Endodermal cell (in vitro differentiated cells): Measurements from ENCODE around the gene PYCR2. TPM values are rescaled to one million over a fixed set of nuclear protein-coding genes. Genes with fewer than 3 reads are reported as not detected.

Experiments used
- DNase-seq: peaks from one replicate; pipeline ENCODE4 v3.0.0-alpha.2; 2017
- H3K27ac ChIP-seq: 2 replicates; pipeline ENCODE4 v1.5.1; 2013; ENCODE audit warnings: mild to moderate bottlenecking, low read depth, low read length, moderate library complexity
- H3K27me3 ChIP-seq: 2 replicates; pipeline ENCODE4 v1.6.1; 2013; ENCODE audit warnings: mild to moderate bottlenecking, low read length, moderate library complexity; ENCODE audit not compliant: insufficient read depth, control insufficient read depth, poor library complexity, severe bottlenecking
- H3K36me3 ChIP-seq: 2 replicates; pipeline ENCODE4 v1.7.0; 2013; ENCODE audit warnings: mild to moderate bottlenecking, low read length, moderate library complexity; ENCODE audit not compliant: control insufficient read depth, insufficient read depth
- H3K4me1 ChIP-seq: one replicate; pipeline ENCODE4 v1.7.0; 2013; ENCODE audit warnings: low read length; ENCODE audit not compliant: control insufficient read depth, insufficient read depth
- H3K4me3 ChIP-seq: 2 replicates; pipeline ENCODE4 v1.5.1; 2013; ENCODE audit warnings: mild to moderate bottlenecking, low read length, moderate library complexity
- H3K9ac ChIP-seq: 2 replicates; pipeline ENCODE4 v1.6.1; 2013; ENCODE audit warnings: mild to moderate bottlenecking, low read length, moderate library complexity; ENCODE audit not compliant: poor library complexity, severe bottlenecking; ENCODE audit errors: extremely low read depth
- H3K9me3 ChIP-seq: 2 replicates; pipeline ENCODE4 v1.6.1; 2013; ENCODE audit warnings: mild to moderate bottlenecking, low read length, moderate library complexity; ENCODE audit not compliant: control insufficient read depth
- H3K27ac Mint-ChIP-seq: 2 replicates; pipeline ENCODE4 v1.8.0; 2020; ENCODE audit warnings: mixed read lengths
- H3K27me3 Mint-ChIP-seq: 2 replicates; pipeline ENCODE4 v1.8.0; 2021; ENCODE audit warnings: mild to moderate bottlenecking, mixed read lengths; ENCODE audit not compliant: insufficient read depth
- H3K36me3 Mint-ChIP-seq: 2 replicates; pipeline ENCODE4 v1.8.0; 2020; ENCODE audit warnings: low read depth, mixed read lengths
- H3K4me1 Mint-ChIP-seq: 2 replicates; pipeline ENCODE4 v1.8.0; 2020; ENCODE audit warnings: mixed read lengths
- H3K4me3 Mint-ChIP-seq: 2 replicates; pipeline ENCODE4 v1.8.0; 2020; ENCODE audit warnings: mild to moderate bottlenecking, moderate library complexity, mixed read lengths
- H3K9me3 Mint-ChIP-seq: 2 replicates; pipeline ENCODE4 v1.8.0; 2020; ENCODE audit warnings: mild to moderate bottlenecking, mixed read lengths
- WGBS, 2 experiments: methylation state at CpG; one replicate each; pipeline versions ENCODE4 v1.1.5 to v1.1.7; 2013; ENCODE audit warnings: missing lambda C conversion rate in 2 of 2, mixed read lengths in 1 of 2; ENCODE audit not compliant: insufficient coverage in 1 of 2, insufficient read length in 1 of 2; 5-methylcytosine and 5-hydroxymethylcytosine counted together
- total RNA-seq, 2 donors: library from RNA; stranded (reverse); fragmentation: NEBNext Ultra II Directional in 1 of 2; extraction: Animal tissue kit (Norgen Biotek cat#: 25700) in 1 of 2; gene quantifications; 2 replicates in 1 of 2; 3 replicates in 1 of 2; pipeline ENCODE4 v1.2.1, GENCODE V29; 2021
- TF ChIP-seq, protein P1 (sequence below): fragments of 200-600 bp; sonication (generic); conservative IDR thresholded peaks from 2 replicates; pipeline ENCODE4 v1.5.0; 2021; ENCODE audit warnings: antibody characterized with exemption, mild to moderate bottlenecking

Gene PYCR2
- total RNA-seq, 2 donors from 2014 or later = 94.5 to 101 TPM

- peaks cover 5% of the 10 kb centered on the region for H3K36me3 Mint-ChIP-seq
- Histone ChIP-seq H3K9ac (peak overlapping the region; percentile 66), H3K27ac (no peak overlapping the region), H3K9me3 (no peaks in the 10 kb centered on the region), H3K4me1 (peaks cover 53% of the 10 kb centered on the region), H3K4me3 (no peak overlapping the region), H3K36me3 (peaks cover 15% of the 10 kb centered on the region), H3K27me3 (no peaks in the 10 kb centered on the region)
- WGBS, 2 experiments = 80 to 92% methylated on average over 1 to 2 of the region's 2 CpGs
- H3K9me3 Mint-ChIP-seq = no peaks in the 10 kb centered on the region
- no peak overlapping the region for H3K4me3 Mint-ChIP-seq
- no peak for DNase-seq
- peaks cover 9% of the 10 kb centered on the region for H3K27me3 Mint-ChIP-seq
- H3K27ac Mint-ChIP-seq = peak overlapping the region; percentile 96
- TF ChIP-seq, protein P1, sequence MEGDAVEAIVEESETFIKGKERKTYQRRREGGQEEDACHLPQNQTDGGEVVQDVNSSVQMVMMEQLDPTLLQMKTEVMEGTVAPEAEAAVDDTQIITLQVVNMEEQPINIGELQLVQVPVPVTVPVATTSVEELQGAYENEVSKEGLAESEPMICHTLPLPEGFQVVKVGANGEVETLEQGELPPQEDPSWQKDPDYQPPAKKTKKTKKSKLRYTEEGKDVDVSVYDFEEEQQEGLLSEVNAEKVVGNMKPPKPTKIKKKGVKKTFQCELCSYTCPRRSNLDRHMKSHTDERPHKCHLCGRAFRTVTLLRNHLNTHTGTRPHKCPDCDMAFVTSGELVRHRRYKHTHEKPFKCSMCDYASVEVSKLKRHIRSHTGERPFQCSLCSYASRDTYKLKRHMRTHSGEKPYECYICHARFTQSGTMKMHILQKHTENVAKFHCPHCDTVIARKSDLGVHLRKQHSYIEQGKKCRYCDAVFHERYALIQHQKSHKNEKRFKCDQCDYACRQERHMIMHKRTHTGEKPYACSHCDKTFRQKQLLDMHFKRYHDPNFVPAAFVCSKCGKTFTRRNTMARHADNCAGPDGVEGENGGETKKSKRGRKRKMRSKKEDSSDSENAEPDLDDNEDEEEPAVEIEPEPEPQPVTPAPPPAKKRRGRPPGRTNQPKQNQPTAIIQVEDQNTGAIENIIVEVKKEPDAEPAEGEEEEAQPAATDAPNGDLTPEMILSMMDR = no peak
- peaks cover 67% of the 10 kb centered on the region for H3K4me1 Mint-ChIP-seq
Measured at GRCh38 chr1:225944387-225944786, 20.3 kb upstream of the PYCR2 start.

DNA sequence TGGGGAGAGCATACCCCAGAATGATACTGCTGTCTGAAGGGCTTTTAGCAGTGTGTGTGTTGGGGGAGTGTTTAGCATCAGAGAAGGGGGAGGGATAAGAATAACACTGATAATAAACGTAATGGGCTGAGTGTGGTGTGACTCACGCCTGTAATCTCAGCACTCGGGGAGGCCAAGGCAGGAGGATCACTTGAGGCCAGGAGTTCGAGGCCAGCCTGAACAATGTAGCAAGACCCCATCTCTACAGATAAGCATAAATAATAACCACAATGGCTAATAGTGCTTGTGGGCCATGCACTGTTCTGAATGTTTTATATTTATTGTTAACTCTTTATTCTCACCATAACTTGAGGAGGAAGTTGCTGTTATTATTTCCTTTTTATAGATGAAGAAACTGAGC is 19.5 kb upstream of the PYCR2 start:
- H3K9ac ChIP-seq = peak overlapping the region; percentile 4
- TF ChIP-seq, protein P1 = no peak
- no peak overlapping the region for H3K4me3 ChIP-seq
- Mint-ChIP-seq H3K27ac (peak overlapping the region; percentile 76), H3K4me3 (no peak overlapping the region), H3K9me3 (no peaks in the 10 kb centered on the region), H3K27me3 (peaks cover 8% of the 10 kb centered on the region), H3K36me3 (peaks cover 5% of the 10 kb centered on the region), H3K4me1 (peaks cover 59% of the 10 kb centered on the region)
- WGBS, 2 experiments = 78 to 91% methylated on average over 2 to 4 of the region's 4 CpGs
- H3K4me1 ChIP-seq = peaks cover 48% of the 10 kb centered on the region
- DNase-seq = no peak
- H3K36me3 ChIP-seq = peaks cover 22% of the 10 kb centered on the region
- H3K9me3 ChIP-seq = no peaks in the 10 kb centered on the region
- no peak overlapping the region for H3K27ac ChIP-seq
- H3K27me3 ChIP-seq = no peaks in the 10 kb centered on the region

DNA sequence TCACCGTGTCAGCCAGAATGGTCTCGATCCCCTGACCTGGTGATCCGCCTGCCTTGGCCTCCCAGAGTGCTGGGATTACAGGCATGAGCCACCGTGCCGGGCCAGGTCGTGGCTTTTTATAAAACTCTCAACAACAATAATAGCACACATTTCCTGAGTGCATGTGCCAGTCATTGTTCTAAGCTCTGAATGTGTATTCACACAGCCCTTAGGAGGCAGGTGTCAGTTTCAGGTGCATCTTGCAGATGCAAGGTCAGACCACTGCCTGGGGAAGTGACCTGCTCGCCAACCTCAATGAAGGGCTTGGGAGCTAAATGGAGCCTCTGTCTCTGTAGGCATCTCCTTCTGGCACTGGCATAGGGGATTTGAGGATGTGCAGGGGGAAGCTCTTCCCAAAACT is 18.5 kb upstream of the PYCR2 start:
- Histone ChIP-seq H3K9ac (peak overlapping the region; percentile 96), H3K9me3 (no peaks in the 10 kb centered on the region), H3K27me3 (no peaks in the 10 kb centered on the region), H3K4me3 (no peak overlapping the region), H3K27ac (no peak overlapping the region), H3K36me3 (peaks cover 32% of the 10 kb centered on the region), H3K4me1 (peaks cover 40% of the 10 kb centered on the region)
- peak; percentile 79 for DNase-seq
- peaks cover 50% of the 10 kb centered on the region for H3K4me1 Mint-ChIP-seq
- peak overlapping the region; percentile 69 for H3K4me3 Mint-ChIP-seq
- no peaks in the 10 kb centered on the region for H3K9me3 Mint-ChIP-seq
- WGBS, 2 experiments = 63 to 83% methylated on average over 7 of the region's 7 CpGs
- TF ChIP-seq, protein P1 = no peak
- H3K27me3 Mint-ChIP-seq = peaks cover 4% of the 10 kb centered on the region
- H3K27ac Mint-ChIP-seq = peak overlapping the region; percentile 92
- peaks cover 8% of the 10 kb centered on the region for H3K36me3 Mint-ChIP-seq
